Adrenal gland (tissue), 12 donors: ENCODE data around the gene S100A5. TPM values are rescaled to one million over a fixed set of nuclear protein-coding genes. Genes with fewer than 3 reads are reported as not detected.

ENCODE experiments used
- DNase-seq, 7 donors: peaks; one replicate each; pipeline ENCODE4 v3.0.0-alpha.2; 2019 to 2020
- H3K27ac ChIP-seq, 5 donors: fragments of 200-600 bp; sonication (generic) in 4 of 5; 1 replicate in 3 of 5; 2 replicates in 2 of 5; pipeline versions ENCODE4 v1.5.1 to v1.8.0; 2016 to 2020; ENCODE audit warnings: mild to moderate bottlenecking in 1 of 5
- H3K27me3 ChIP-seq: fragments of 200-600 bp; 2 replicates; pipeline ENCODE4 v1.8.0; 2021
- H3K36me3 ChIP-seq, 2 donors: fragments of 200-600 bp; replicated peaks in 1 of 2; 1 replicate in 1 of 2; 2 replicates in 1 of 2; pipeline versions ENCODE4 v1.5.1 to v1.8.0; 2018 to 2022
- H3K4me1 ChIP-seq, 2 donors: fragments of 200-600 bp; replicated peaks in 1 of 2; 1 replicate in 1 of 2; 2 replicates in 1 of 2; pipeline versions ENCODE4 v1.5.1 to v1.8.0; 2018 to 2021
- H3K4me3 ChIP-seq, 4 donors: fragments of 200-600 bp; sonication (generic) in 3 of 4; one replicate each; pipeline ENCODE4 v1.5.1; 2016 to 2018
- H3K9me3 ChIP-seq, 3 donors: fragments of 200-600 bp; sonication (generic) in 1 of 3; replicated peaks in 1 of 3; 1 replicate in 2 of 3; 2 replicates in 1 of 3; pipeline versions ENCODE4 v1.5.1 to v1.8.0; 2016 to 2021
- CTCF ChIP-seq, 6 experiments: fragments of 450-650 bp in 4 of 6; fragments of 200-600 bp in 2 of 6; sonication (generic) in 1 of 6; IDR thresholded peaks; 1 replicate in 5 of 6; 2 replicates in 1 of 6; pipeline versions ENCODE4 v1.5.1 to v1.8.0; 2016 to 2021; ENCODE audit warnings: antibody characterized with exemption in 6 of 6, mild to moderate bottlenecking in 2 of 6, moderate library complexity in 1 of 6
- POLR2A ChIP-seq, 2 donors: fragments of 450-650 bp; IDR thresholded peaks; one replicate each; pipeline ENCODE4 v1.6.1; 2017; ENCODE audit warnings: antibody characterized with exemption in 2 of 2, mild to moderate bottlenecking in 2 of 2, moderate library complexity in 1 of 2
- WGBS, 4 donors: extraction: QIAGEN DNeasy Blood & Tissue Kit in 2 of 4; methylation state at CpG; one replicate each; pipeline versions ENCODE4 v1.1.5 to v1.1.7; 2013 to 2017; 5-methylcytosine and 5-hydroxymethylcytosine counted together
- intact Hi-C, 2 donors: fragments of 100-400 bp; cut with DNase I; formaldehyde crosslinking; loops; one replicate each; pipeline versions ENCODE4 v1.14.1 to v1.15.0; 2022 to 2023
- polyA plus RNA-seq, 3 donors: library from polyadenylated mRNA; stranded (reverse); fragments of 200-250 nt in 2 of 3; fragments of 350-450 nt in 1 of 3; fragmentation: Illumina TruSeq in 1 of 3; extraction: RNeasy Lipid Tissue Mini Kit (QIAGEN cat#74804) in 1 of 3; gene quantifications; one replicate each; pipeline ENCODE4 v1.2.3, GENCODE V29; 2013 to 2014
- total RNA-seq, 9 donors: library from RNA; depleted of rRNA in 4 of 9; stranded (reverse); fragments of >200 nt in 4 of 9; fragments of 120-200 nt in 1 of 9; fragmentation: NEBNext Ultra II Directional in 1 of 9; extraction: Animal tissue kit (Norgen Biotek cat#: 25700) in 1 of 9; gene quantifications; one replicate each; pipeline versions ENCODE4 v1.1.0 to v1.2.4, GENCODE V29; 2013 to 2023
- donor health status: healthy with polysubstance abuse.
- donor health status: Bipolar disorder and iron deficiency.
- donor health status: DM: yes; HTN: yes; CAD: no.
- donor health status: DM: no; HTN: no; CAD: no.
- donor health status: DM: no; HTN: no; CAD: no.
- donor health status: DM: yes; HTN: yes; CAD: no.

S100A5 gene
- total and polyA plus RNA-seq, 12 donors: 0.17 TPM; not detected in 11

DNA sequence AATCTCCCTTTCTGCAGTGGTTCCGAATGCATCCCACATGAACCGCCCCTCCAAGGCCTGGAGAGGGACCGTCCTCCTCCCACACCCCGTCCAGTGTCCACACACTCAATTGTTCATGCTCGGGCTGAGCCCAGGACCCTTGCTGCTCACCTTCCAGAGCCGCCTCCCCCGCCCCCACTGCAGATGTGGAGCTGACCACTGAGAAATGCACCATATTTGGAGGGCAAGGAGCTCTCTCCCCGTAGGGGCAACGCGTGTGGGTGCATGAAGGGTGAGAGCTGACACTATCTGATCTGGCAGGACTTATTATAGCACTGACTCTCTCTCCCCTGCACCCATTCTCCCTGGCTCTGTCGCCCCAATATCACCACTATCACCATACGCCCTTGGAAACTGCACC lies 12.4 kb upstream of the S100A5 start:
- Histone ChIP-seq H3K4me3 (no peak overlapping the region), H3K36me3 (no peaks in the 10 kb centered on the region), H3K27ac (peak overlapping the region in 3 of 5 donors; percentile 28 to 78 (median 66)), H3K27me3 (no peaks in the 10 kb centered on the region), H3K9me3 (no peaks in the 10 kb centered on the region), H3K4me1 (peaks cover 26 to 33% of the 10 kb centered on the region in 2 donors)
- WGBS, 4 donors: 77 to 85% (median 85%) methylated on average over 8 to 12 of the region's 12 CpGs
- DNase-seq: peak in 1 of 7 donors; percentile 12
- intact Hi-C loops: loop anchor here in 1 of 2 donors (5.0 kb wide), 1 partner anchor 41 kb away; no protein-coding TSS in a partner anchor
- TF ChIP-seq POLR2A (IDR thresholded peaks at IDR 0.05) (no peak), CTCF (IDR thresholded peaks at IDR 0.05) (no peak)

- no peak overlapping the region for H3K27ac ChIP-seq
- WGBS, 4 donors: 89 to 95% (median 92%) methylated on average over 8 of the region's 8 CpGs
- H3K4me1 ChIP-seq: peaks cover 26 to 33% of the 10 kb centered on the region in 2 donors
- H3K9me3 ChIP-seq: no peaks in the 10 kb centered on the region
- no peak overlapping the region for H3K4me3 ChIP-seq
- H3K36me3 ChIP-seq: no peaks in the 10 kb centered on the region
- intact Hi-C loops: loop anchor here in 1 of 2 donors (5.0 kb wide), 1 partner anchor 40 kb away; no protein-coding TSS in a partner anchor
- DNase-seq: peak in 1 of 7 donors; percentile 9
- H3K27me3 ChIP-seq: no peaks in the 10 kb centered on the region
- TF ChIP-seq POLR2A (IDR thresholded peaks at IDR 0.05): no peak
- no peak for TF ChIP-seq CTCF (IDR thresholded peaks at IDR 0.05)
These were observed 11.6 kb upstream of the S100A5 start for GRCh38 chr1:153552335-153552734.

- TF ChIP-seq CTCF (IDR thresholded peaks at IDR 0.05): no peak
- TF ChIP-seq POLR2A (IDR thresholded peaks at IDR 0.05): no peak
- Histone ChIP-seq H3K9me3 (no peaks in the 10 kb centered on the region), H3K27me3 (no peaks in the 10 kb centered on the region), H3K4me3 (no peak overlapping the region), H3K27ac (peak overlapping the region in 1 of 5 donors; percentile 28), H3K4me1 (peaks cover 26 to 37% of the 10 kb centered on the region in 2 donors), H3K36me3 (no peaks in the 10 kb centered on the region)
- 69 to 86% (median 80%) methylated on average over 10 of the region's 10 CpGs for WGBS, 4 donors
- intact Hi-C loops: loop anchor here in 1 of 2 donors (5.0 kb wide), 1 partner anchor 39 kb away; no protein-coding TSS in a partner anchor
- DNase-seq: peak in 1 of 7 donors; percentile 8
These were observed 10.2 kb upstream of the S100A5 start for GRCh38 chr1:153550827-153551500.

- H3K27me3 ChIP-seq: no peaks in the 10 kb centered on the region
- intact Hi-C loops: loop anchor here in 1 of 2 donors (5.0 kb wide), 1 partner anchor 38 kb away; no protein-coding TSS in a partner anchor
- no peak overlapping the region for H3K27ac ChIP-seq
- WGBS, 4 donors: 88 to 97% (median 91%) methylated on average over 4 of the region's 4 CpGs
- no peak overlapping the region for H3K4me3 ChIP-seq
- peaks cover 32 to 43% of the 10 kb centered on the region in 2 donors for H3K4me1 ChIP-seq
- H3K36me3 ChIP-seq: no peaks in the 10 kb centered on the region
- no peak for DNase-seq
- H3K9me3 ChIP-seq: no peaks in the 10 kb centered on the region
- TF ChIP-seq POLR2A (IDR thresholded peaks at IDR 0.05) (no peak), CTCF (IDR thresholded peaks at IDR 0.05) (no peak)
These were observed 9.6 kb upstream of the S100A5 start for GRCh38 chr1:153550398-153550758.
